Peyer's patch (tissue), 4 donors: ENCODE measurements around the gene CCDC90B.

Source experiments
- POLR2A ChIP-seq, 2 donors: fragments of 450-650 bp; IDR thresholded peaks; one replicate each; pipeline ENCODE4 v1.5.1; 2017; ENCODE audit warnings: antibody characterized with exemption in 2 of 2, mild to moderate bottlenecking in 2 of 2, moderate library complexity in 2 of 2
- TF ChIP-seq, protein P1 (sequence below), 6 experiments: fragments of 450-650 bp in 4 of 6; fragments of 200-600 bp in 2 of 6; sonication (generic) in 1 of 6; IDR thresholded peaks; one replicate each; pipeline ENCODE4 v1.5.1; 2017 to 2019; ENCODE audit warnings: antibody characterized with exemption in 6 of 6, mild to moderate bottlenecking in 3 of 6, moderate library complexity in 1 of 6

GRCh38 chr11:83238111-83238510 lies 48.1 kb downstream of the CCDC90B start:
- TF ChIP-seq, protein P1, sequence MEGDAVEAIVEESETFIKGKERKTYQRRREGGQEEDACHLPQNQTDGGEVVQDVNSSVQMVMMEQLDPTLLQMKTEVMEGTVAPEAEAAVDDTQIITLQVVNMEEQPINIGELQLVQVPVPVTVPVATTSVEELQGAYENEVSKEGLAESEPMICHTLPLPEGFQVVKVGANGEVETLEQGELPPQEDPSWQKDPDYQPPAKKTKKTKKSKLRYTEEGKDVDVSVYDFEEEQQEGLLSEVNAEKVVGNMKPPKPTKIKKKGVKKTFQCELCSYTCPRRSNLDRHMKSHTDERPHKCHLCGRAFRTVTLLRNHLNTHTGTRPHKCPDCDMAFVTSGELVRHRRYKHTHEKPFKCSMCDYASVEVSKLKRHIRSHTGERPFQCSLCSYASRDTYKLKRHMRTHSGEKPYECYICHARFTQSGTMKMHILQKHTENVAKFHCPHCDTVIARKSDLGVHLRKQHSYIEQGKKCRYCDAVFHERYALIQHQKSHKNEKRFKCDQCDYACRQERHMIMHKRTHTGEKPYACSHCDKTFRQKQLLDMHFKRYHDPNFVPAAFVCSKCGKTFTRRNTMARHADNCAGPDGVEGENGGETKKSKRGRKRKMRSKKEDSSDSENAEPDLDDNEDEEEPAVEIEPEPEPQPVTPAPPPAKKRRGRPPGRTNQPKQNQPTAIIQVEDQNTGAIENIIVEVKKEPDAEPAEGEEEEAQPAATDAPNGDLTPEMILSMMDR (IDR thresholded peaks at IDR 0.05): no peak
- no peak for TF ChIP-seq POLR2A (IDR thresholded peaks at IDR 0.05)
